AG04450 (cell line): ENCODE measurements around the gene KCNQ5. TPM values are rescaled to one million over a fixed set of nuclear protein-coding genes. Genes with fewer than 3 reads are reported as not detected.

Source experiments
- CTCF ChIA-PET: fragments of 300-600, 350-600 bp; formaldehyde crosslinking; extraction: SDS; loops from one replicate; lab custom pipeline; 2022; ENCODE audit warnings: antibody characterized with exemption, inconsistent platforms; lab: Charles Lee
- POLR2A ChIA-PET: fragments of 350-600 bp; formaldehyde crosslinking; extraction: SDS; loops from one replicate; lab custom pipeline; 2021; ENCODE audit warnings: antibody characterized with exemption, inconsistent platforms; lab: Yijun Ruan, JAX
- DNase-seq: peaks from one replicate; pipeline ENCODE4 v3.0.0-alpha.2; 2011; ENCODE audit warnings: low read depth, low spot score
- H3K27ac ChIP-seq: one replicate; pipeline ENCODE4 v1.5.1; 2012; ENCODE audit warnings: low read depth, low read length, control low read depth
- H3K27me3 ChIP-seq: one replicate; pipeline ENCODE4 v1.6.0; 2012; ENCODE audit warnings: low read length; ENCODE audit not compliant: control insufficient read depth, insufficient read depth
- H3K4me3 ChIP-seq: 2 replicates; pipeline ENCODE4 v1.5.1; 2011; ENCODE audit warnings: mild to moderate bottlenecking, low read depth, low read length, control low read depth
- H3K9me3 ChIP-seq: 2 replicates; pipeline ENCODE4 v1.5.1; 2012; ENCODE audit warnings: low read length; ENCODE audit not compliant: control insufficient read depth, insufficient read depth
- polyA plus RNA-seq: library from polyadenylated mRNA; depleted of rRNA; stranded (reverse); fragments of >200 nt; gene quantifications from 2 replicates; pipeline ENCODE4 v1.2.3, GENCODE V29; 2011
- TF ChIP-seq, protein P1 (sequence below): IDR thresholded peaks from 2 replicates; pipeline ENCODE4 v1.5.1; 2011; ENCODE audit warnings: low read depth, low read length, control low read depth, inconsistent platforms

Gene KCNQ5
- polyA plus RNA-seq, 1 experiment: 0.52 TPM

DNA sequence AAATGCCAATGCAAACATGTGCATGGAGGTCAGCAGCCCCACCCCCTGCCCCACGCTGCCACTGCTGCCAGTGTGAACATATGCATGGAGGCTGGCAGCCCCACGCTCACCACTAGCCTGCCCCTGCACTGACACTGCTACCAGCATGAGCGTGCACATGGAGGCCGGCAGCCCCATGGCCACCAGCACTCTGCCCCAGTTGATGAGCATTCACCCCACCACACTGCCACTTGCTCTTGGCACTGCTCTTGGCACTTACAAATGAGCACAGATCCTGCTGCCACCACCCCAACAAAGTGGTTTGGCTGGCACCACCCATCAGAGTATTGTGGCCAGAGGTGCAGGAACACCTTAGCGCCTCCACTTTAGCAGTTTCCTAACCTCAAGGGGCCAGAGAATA lies 429.3 kb downstream of the KCNQ5 start:
- no peaks in the 10 kb centered on the region for H3K9me3 ChIP-seq
- no peak for DNase-seq
- H3K27me3 ChIP-seq: no peaks in the 10 kb centered on the region
- TF ChIP-seq, protein P1, sequence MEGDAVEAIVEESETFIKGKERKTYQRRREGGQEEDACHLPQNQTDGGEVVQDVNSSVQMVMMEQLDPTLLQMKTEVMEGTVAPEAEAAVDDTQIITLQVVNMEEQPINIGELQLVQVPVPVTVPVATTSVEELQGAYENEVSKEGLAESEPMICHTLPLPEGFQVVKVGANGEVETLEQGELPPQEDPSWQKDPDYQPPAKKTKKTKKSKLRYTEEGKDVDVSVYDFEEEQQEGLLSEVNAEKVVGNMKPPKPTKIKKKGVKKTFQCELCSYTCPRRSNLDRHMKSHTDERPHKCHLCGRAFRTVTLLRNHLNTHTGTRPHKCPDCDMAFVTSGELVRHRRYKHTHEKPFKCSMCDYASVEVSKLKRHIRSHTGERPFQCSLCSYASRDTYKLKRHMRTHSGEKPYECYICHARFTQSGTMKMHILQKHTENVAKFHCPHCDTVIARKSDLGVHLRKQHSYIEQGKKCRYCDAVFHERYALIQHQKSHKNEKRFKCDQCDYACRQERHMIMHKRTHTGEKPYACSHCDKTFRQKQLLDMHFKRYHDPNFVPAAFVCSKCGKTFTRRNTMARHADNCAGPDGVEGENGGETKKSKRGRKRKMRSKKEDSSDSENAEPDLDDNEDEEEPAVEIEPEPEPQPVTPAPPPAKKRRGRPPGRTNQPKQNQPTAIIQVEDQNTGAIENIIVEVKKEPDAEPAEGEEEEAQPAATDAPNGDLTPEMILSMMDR: no peak
- H3K4me3 ChIP-seq: no peak overlapping the region
- CTCF ChIA-PET: interaction anchor here (1.6 kb wide), 1 partner anchor 434 kb away, joined by 4 read pairs; no protein-coding TSS in a partner anchor
- POLR2A ChIA-PET: no interaction called here
- H3K27ac ChIP-seq: no peak overlapping the region

DNA sequence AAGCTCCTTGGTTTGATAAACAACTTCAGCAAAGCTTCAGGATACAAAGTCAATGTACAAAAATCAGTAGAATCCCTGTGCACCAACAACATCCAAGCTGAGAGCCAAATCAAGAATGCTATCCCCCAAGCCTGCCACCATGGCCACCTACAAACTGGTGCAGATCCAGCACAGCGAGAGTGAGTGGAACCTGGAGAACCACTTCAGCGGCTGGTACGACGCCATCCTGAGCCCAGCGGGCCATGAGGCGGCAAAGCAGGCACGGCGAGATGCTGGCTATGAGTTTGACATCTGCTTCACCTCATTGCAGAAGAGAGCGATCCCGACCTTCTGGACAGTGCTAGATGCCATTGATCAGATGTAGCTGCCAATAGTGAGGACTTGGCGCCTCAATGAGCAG lies 433.1 kb downstream of the KCNQ5 start:
- H3K4me3 ChIP-seq: no peak overlapping the region
- TF ChIP-seq, protein P1: no peak
- DNase-seq: no peak
- peaks cover 4% of the 10 kb centered on the region; the same call in 1 of the 2 replicates for H3K9me3 ChIP-seq
- H3K27me3 ChIP-seq: no peaks in the 10 kb centered on the region
- ChIA-PET POLR2A (no interaction called here), CTCF (no interaction called here)
- H3K27ac ChIP-seq: no peak overlapping the region

- POLR2A ChIA-PET: no interaction called here
- no peak overlapping the region for H3K4me3 ChIP-seq
- H3K27me3 ChIP-seq: no peaks in the 10 kb centered on the region
- no peak for DNase-seq
- no peak overlapping the region for H3K27ac ChIP-seq
- TF ChIP-seq, protein P1: no peak
- CTCF ChIA-PET: no interaction called here
- peaks cover 4% of the 10 kb centered on the region; the same call in 1 of the 2 replicates for H3K9me3 ChIP-seq
These were observed 436.9 kb downstream of the KCNQ5 start for GRCh38 chr6:73058736-73059135.

- TF ChIP-seq, protein P1: no peak
- DNase-seq: no peak
- Histone ChIP-seq H3K9me3 (peaks cover 4% of the 10 kb centered on the region; the same call in 1 of the 2 replicates), H3K4me3 (no peak overlapping the region), H3K27ac (no peak overlapping the region), H3K27me3 (no peaks in the 10 kb centered on the region)
- CTCF ChIA-PET: no interaction called here
- POLR2A ChIA-PET: no interaction called here
These were observed 440.3 kb downstream of the KCNQ5 start for GRCh38 chr6:73062130-73062529.

DNA sequence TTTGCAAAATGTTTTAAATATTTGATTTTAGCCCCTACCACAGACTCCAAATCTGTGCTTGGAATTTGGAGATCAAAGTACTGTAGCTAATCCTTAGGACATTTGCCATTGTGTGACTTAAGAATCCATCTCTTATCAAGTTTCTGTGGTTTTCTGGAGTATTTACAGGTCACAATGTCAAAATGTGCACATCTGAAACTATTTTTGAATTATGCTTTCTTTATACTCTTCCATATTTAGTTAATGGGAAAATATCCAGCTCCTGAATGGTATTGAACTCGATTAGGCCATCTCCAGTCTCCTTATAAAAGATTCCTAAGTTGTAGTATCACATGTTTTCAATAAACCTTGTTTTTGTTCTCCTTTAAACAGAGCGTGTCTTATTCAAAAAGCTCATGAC lies 441.0 kb downstream of the KCNQ5 start:
- POLR2A ChIA-PET: no interaction called here

More for the DNA sequence above, 441.0 kb downstream of the KCNQ5 start:
- no peak overlapping the region for H3K27ac ChIP-seq
- no peaks in the 10 kb centered on the region for H3K27me3 ChIP-seq
- DNase-seq: no peak
- peaks cover 4% of the 10 kb centered on the region; the same call in 1 of the 2 replicates for H3K9me3 ChIP-seq
- CTCF ChIA-PET: no interaction called here
- no peak overlapping the region for H3K4me3 ChIP-seq
- TF ChIP-seq, protein P1: no peak
